Superior temporal gyrus (tissue), 1 donor: ENCODE measurements around the gene ABCA13.
"Not testable (repeated sequence)": the region's sequence is repeated elsewhere in the genome, so short reads cannot be mapped to it uniquely, and the experiment has no call there.

Source experiments
- DNase-seq: peaks from one replicate; pipeline ENCODE4 v3.0.0-alpha.2; 2016; ENCODE audit errors: extremely low spot score

ABCA13 gene, protein sequence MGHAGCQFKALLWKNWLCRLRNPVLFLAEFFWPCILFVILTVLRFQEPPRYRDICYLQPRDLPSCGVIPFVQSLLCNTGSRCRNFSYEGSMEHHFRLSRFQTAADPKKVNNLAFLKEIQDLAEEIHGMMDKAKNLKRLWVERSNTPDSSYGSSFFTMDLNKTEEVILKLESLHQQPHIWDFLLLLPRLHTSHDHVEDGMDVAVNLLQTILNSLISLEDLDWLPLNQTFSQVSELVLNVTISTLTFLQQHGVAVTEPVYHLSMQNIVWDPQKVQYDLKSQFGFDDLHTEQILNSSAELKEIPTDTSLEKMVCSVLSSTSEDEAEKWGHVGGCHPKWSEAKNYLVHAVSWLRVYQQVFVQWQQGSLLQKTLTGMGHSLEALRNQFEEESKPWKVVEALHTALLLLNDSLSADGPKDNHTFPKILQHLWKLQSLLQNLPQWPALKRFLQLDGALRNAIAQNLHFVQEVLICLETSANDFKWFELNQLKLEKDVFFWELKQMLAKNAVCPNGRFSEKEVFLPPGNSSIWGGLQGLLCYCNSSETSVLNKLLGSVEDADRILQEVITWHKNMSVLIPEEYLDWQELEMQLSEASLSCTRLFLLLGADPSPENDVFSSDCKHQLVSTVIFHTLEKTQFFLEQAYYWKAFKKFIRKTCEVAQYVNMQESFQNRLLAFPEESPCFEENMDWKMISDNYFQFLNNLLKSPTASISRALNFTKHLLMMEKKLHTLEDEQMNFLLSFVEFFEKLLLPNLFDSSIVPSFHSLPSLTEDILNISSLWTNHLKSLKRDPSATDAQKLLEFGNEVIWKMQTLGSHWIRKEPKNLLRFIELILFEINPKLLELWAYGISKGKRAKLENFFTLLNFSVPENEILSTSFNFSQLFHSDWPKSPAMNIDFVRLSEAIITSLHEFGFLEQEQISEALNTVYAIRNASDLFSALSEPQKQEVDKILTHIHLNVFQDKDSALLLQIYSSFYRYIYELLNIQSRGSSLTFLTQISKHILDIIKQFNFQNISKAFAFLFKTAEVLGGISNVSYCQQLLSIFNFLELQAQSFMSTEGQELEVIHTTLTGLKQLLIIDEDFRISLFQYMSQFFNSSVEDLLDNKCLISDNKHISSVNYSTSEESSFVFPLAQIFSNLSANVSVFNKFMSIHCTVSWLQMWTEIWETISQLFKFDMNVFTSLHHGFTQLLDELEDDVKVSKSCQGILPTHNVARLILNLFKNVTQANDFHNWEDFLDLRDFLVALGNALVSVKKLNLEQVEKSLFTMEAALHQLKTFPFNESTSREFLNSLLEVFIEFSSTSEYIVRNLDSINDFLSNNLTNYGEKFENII (N-terminal part only)

DNA sequence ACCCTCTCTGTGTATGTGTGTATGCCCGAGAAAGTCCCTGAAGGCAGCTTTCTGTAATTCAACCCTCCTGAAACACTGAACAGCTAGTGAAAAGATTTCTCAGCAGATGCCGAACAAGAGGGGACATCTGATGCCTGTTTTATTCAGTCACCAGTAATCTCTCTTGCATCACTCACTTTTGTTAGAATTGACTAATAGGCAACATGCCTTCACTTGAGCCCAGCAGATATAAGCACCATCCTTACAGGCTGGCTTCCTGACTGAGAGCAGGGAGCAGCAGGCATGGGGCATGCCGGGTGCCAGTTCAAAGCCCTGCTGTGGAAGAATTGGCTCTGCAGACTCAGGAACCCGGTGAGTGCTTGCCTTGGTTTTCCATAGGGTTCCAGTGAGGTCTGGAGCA is at the start of gene ABCA13:
Gene ABCA13 (plus strand): TSS at position 257 of the 400 bp plus-strand sequence. CDS start 26 bp downstream, at position 283.
- no peak for DNase-seq

DNA sequence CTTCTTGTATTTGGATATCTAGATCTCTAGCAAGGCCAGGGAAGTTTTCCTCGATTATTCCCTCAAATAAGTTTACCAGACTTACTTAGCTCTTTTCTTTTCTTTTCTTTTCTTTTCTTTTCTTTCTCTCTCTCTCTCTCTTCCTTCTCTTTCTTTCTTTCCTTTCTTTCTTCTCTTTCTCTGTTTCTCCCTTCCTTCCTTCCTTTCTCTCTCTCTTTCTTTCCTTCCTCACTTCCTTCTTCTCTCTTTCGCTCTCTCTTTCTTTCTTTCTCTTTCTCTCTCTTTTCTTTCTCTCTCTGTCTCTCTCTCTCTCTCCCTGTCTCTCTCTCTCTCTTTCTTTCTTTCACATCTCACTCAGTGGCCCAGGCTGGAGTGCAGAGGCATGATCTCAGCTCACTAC is 45.2 kb upstream of the ABCA13 start:
- DNase-seq, result no peak

DNA sequence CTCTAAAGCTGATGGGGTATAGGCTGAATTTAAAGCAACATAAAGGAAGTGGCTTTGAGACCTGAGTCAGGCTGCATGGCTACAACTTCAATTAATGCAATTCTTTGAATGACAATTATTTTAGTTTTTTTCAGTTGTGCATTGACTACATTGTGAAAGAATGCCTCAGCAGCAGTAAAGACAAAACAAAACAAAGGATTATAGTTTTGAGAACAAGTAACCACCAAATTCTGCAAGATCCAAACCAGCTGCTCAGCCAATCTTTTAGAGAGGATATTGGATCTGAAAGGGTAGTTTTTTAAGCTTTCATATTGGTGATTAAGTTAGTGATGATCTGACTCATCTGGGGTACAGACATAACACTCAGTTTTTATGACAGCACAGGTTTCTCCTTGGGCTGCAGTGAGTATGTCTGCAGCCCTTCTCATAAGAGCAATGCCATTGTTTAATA is 40.6 kb upstream of the ABCA13 start:
- DNase-seq, result no peak

DNA sequence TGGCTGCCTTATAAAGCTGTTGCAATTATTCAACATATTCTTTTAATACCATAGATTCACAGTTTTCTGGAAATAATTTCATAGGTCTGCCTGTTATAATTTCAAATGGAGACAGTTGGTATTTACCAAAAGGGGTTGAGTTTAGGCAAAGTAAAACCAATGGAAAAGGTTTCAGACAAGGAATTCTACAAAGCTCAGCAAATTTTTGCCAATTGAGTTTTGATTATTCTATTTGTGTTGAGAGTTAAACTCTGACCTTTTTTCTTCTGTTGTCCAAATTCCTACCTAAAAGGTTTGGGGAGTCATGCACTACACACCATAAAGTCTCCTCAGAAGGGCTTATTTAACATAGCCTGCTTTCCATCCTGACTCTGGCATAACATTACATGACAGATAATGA is 38.5 kb upstream of the ABCA13 start:
- DNase-seq, result no peak

DNA sequence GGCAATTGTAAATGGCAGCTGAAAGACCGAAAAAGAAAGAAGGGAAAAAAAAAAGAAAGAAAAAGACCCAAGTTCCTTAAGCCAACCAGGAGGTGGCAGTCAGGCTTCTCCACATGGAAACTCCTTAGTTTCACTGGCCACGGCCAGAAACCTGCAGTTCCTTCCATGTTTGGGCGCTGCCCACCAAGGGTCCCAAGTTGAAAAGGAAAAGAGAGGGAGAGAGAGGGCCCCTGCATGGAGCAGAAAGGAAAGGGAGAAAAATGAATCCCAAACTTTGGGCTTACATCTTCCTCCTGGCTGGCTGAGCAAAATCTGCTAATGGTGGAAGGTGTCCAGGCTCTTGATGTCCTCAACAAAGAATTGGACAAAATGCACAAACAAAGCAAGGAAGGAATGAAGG is 31.8 kb upstream of the ABCA13 start:
- DNase-seq, result no peak

DNA sequence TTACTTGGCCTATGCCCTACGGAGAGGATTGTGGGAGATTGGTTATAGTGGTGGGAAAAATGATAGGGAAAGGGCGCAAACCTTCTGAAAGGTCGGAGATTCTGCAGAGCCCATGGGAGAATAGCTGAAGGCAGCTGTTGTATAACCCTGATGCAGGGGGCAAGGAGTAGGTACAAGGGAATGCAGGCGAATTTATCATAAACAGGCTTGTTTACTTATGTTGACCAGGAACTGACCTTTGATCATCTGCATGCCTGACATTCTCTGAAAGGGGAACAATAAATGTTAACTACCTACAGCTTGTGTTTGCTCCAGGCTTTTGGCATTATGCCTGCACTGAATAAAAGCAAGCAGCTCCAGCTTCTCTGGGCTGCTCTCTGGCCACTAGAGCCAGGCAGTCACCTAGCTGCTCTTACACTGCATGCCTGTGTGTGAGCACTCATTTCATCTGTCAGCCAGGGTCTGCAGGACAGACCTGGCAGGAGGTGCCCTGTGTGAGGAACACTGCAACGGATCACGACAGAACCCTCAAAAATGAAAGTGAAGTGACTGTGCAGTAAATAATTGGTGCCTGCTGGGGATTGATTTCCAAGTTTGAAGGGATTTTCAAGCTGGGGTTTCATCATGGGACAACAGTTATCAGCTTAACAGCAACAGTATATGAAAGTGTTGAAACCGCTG is 31.1 kb upstream of the ABCA13 start:
- DNase-seq, result no peak

DNA sequence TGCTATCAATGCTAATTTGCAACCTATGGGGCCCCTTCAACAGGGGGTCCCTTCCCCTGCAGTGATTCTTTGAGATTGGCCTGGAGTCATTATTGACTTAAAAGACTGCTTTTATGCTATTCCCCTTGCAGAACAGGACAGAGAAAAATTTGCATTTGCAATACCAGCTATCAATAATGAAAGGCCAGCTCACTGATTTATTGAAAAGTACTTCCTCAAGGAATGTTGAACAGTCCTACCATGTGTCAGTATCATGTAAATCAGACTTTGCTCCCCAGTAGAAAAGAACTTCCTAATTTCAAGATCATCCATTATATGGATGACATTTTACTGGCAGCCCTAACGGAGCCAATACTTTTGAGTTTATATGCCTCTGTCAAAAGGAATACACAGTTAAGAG is 29.7 kb upstream of the ABCA13 start:
- no peak for DNase-seq

DNA sequence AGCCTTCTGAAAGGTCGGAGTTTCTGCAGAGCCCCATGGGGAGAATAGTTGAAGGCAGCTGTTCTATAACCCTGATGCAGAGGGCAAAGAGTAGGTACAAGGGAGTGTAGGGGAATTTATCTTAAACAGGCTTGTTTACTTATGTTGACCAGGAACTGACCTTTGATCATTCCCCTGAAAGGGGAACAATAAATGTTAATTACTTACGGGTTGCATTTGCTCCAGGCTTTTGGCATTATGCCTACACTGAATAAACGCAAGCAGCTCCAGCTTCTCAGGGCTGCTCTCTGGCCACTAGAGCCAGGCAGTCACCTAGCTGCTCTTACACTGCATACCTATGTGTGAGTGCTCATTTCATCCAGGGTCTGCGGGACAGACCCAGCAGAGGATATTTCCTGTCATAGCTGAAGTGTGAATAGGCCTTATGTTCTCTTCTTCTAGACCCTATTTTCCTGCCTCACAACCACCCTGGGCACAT is 26.9 kb upstream of the ABCA13 start:
- no peak for DNase-seq

DNA sequence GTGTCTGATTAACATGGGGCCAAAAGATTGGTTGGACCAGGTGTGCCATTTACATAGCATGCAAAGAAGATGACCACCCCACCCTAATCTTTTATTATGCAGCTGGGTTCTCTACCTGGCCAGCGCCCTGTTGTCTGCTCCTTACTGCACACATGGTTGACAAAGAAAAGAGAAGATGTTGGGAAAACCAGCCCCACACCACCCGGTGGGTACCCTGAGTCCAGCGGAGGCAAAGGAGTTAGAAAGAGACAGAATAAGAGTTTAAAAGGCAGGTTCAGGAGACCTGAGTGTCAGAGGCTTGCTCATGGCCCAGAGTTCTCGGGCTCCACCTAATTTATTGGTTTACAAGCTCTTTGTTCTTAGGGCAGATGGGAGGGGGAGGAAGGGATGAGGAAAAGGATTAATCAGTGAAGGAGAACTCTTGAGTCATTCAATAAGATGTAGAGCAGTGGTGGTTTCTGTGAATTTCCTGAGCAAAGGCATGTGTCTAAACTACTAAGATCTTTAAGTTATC is 24.1 kb upstream of the ABCA13 start:
- no peak for DNase-seq

DNA sequence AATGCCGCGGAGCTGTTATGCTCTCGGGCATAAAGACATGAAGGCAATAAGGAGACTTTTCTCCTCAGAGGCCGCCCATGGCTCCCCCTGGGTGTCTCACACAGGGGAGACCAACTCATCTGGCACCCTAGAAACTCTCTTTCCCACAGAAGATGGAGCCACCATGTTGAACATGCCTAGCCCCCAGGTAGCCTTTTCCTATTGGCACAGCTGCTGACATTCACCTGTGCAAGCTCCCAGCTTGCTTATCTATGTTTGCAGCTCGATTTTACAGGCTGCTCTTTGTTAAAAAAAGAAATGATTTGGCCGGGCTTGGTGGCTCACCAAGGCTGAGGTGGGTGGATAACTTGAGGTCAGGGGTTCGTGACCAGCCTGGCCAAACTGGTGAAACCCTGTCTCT is 23.6 kb upstream of the ABCA13 start:
- not testable (repeated sequence) for DNase-seq

DNA sequence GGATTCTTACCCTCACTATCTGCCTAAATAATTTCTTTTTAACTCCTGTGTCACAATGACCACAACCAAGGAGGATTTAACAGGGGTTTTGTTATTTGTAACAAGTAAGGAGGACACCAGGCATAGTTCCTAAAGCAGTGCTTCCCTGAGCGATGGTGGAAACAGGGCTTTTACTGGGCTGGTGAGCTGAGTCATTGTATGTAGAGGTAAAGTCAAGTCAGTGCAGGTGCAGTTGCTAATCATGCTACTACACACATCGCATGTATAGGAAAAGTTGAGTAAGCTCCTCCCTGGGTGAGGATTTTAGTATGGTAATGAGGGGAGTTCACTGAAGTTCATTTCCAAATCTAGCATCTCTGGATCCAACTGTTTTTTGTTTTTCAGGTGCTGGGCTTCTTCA is 22.9 kb upstream of the ABCA13 start:
- DNase-seq, result no peak

DNA sequence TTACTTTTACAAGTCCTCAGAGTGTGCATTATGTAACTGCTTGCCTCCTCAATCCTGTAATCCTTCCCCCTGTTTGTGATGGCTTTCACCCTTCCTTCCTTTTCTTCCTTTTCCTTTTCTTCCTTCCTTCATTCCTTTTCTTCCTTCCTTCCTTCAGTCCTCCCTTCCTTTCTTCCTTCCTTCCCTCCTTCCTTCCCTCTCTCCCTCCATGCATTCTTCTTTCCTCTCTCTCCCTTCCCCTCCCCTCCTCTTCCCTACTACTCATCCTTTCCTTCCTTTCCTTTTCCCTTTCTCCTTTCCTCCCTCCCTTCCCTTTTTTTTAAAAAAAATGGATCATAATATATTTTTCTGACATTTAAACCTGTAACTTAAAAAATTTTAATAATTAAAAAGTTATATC is 22.2 kb upstream of the ABCA13 start:
- no peak for DNase-seq

DNA sequence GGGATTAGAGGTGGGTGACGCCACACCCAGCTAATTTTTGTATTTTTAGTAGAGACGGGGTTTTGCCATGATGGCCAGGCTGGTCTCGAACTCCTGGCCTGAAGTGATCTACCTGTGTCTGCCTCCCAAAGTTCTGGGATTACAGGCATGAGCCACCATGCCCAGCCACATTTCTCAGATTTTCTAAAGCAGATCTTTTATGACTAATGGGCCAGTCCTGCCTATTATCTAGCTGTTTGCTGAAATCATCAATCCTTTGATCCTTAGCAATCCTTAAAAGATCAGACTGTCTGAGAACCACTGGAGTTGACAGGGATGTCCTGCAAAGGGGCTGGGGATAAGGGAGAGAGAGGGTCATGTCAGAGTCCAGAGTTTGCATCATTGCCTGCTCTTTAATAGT is 21.2 kb upstream of the ABCA13 start:
- no peak for DNase-seq

DNA sequence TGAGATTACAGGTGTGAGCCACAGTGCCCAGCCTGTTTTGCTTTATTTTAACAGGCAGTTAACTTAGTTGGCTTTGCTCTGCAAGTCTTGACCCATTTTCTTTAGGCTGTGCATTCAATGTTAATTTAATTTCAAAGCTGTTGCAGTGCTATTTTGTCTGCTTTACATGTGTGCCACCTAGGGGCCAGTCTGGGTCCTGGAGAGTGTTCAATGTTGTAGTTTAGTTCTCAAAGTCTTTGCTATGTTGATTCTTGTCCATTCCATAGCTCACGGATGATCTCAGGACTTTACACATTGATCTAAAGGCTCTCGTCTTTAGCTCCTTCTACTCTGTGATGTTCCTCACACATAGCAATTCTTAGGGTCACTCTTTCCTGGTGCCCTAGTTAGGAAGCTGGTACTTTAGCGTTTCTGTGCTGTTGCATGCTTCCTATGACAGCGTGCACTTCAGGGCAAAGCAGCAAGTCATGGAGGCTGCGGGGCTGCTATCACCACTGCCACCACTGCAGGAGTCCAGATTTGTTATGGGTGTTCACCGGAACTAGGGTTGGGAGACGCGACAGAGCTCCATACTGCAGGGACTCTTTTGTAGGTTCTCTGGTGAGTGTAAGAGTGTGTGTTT is 16.4 kb upstream of the ABCA13 start:
- DNase-seq, result no peak

DNA sequence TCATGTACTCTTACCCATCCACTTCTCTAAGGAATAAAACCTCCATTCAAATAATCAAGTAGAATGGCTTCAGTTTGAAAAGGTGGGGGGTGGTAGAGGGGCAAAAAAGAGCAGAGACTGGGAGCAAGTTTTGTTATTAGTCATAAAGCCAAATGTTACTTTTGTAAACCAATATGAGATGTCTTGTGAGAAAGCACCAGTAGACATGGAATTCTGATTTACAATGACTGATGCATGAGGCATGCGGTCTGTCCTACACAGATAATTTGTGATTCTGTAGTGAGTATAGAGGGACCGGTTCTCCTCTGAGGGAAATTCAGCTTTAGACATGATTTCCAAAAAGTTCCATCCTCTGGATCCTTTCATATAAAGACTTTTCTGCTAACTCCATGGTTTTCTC is 12.9 kb upstream of the ABCA13 start:
- DNase-seq, result no peak

DNA sequence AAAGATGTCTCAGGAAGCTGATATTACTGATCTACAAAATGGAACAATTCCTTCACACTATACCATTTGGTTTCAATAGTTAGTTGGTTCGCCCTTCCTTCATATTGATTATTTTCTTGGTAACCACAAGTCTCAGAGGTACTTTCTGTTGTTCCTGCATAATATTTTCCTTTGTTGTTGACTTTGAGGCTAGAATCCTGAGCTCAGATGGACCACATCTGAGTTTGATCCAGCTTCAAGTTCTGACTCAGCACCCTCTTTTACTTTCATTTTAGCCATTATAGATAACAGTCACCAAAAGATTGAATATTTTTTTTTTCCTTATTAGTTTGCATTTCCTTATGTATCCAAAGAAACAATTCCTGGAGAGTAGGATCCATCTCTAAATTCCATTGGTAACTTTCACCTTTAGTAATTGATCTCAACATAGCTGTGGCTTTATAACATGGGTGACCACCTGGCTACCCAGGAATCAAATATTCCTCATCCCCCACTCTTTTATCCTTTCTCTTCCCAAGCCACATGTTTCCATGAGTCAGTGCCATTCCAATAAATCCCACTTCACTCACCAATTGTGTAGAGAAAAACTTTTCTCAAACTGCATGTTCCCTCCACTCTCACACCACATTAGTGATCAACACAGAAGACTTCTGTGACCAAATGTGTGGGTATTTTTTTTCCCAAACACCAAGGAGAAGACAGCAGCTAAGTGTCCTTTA is 9.7 kb upstream of the ABCA13 start:
- no peak for DNase-seq

DNA sequence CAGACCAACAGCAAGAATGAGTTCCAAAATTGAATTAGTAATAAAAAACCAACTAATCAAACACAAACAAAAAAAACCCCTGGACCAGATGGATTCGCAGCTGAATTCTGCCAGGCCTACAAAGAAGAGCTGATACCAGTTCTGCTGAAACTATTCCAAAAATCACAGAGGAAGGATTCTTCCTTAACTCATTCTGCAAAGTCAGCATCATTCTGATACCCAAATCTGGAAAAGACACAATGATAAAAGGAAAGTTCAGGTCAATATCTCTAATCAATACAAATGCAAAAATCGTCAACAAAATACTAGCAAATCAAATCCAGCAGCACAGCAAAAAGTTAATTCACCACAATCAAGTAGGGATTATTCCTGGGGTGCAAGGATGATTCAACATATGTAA is 6.1 kb upstream of the ABCA13 start:
- DNase-seq, result no peak

DNA sequence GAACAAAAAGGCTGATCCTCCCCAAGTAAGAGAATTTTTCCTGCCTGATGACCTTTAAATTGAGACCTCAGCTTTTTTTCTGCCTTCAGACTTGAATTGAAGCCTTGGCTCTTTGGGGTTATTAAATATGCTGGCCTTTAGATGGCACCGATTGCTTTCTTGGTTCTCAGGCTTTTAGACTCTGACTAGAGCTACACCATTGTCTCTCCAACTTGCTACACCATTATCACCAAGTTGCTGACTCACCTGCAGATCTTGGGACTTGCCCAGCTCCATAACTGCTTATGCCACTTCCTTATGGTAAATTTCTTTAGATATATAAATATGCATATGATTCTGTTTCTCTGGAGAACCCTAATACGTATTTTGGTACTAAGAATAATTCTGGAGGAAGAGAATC is 3.1 kb upstream of the ABCA13 start:
- no peak for DNase-seq

DNA sequence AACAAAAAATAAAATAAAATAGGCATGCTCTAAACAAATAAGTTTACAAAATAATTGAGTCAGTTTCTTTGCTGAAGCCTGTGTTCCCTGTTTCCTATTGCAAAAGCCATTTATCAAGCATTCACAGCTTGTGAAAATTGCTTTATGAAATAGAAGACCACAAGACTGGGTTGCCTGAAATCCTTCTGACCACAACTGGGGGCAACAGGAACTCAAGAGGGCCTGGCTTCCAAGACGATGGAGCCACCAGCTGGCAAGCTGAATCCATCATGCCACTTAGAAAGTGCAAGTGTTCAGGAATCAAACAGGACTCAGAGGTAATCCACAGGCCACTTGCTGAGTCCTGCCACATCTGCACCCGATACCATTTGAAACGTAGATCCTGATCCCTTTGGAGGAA is 752 bp upstream of the ABCA13 start:
- DNase-seq, result no peak

DNA sequence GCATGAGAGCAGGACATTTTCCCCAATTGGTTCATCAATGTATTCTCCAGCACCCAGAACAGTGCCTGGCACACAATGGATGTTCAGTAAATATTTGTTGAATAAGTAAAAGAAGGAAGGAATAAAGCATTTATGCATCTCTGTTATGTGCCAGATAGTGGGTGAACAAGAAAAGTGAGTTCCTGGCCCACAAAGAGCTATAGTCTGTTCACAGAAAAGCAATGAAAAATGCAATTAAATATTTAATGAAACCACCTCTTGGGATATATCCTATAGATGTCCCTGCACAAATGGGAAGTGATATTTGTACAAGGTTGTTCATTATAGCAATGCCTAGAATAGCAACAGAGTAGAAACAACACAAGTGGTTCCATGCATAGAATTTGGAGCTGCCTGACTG is 2.1 kb downstream of the ABCA13 start:
- DNase-seq, result no peak
